Eye (tissue), 1 donor: ENCODE measurements around the gene KRT75.
A peak's percentile ranks its signal among the peaks of the same experiment; 100 is the strongest.
"Not testable (repeated sequence)": the region's sequence is repeated elsewhere in the genome, so short reads cannot be mapped to it uniquely, and the experiment has no call there.

ENCODE experiments used
- DNase-seq: peaks from one replicate; pipeline ENCODE4 v3.0.0-alpha.2; 2015

KRT75 gene

GRCh38 chr12:52434081-52434733 is at the start of gene KRT75:
TSS of gene KRT75 (minus strand) at chr12:52434371. CDS start at chr12:52434304, 67 bp downstream.
- DNase-seq: no peak

GRCh38 chr12:52480073-52480472 is 45.9 kb upstream of the KRT75 start:
- no peak for DNase-seq

- no peak for DNase-seq
Measured at GRCh38 chr12:52477651-52478050, 43.5 kb upstream of the KRT75 start.

GRCh38 chr12:52474212-52474611 is 40.0 kb upstream of the KRT75 start:
- DNase-seq: no peak

- no peak for DNase-seq
Measured at GRCh38 chr12:52473768-52474167, 39.6 kb upstream of the KRT75 start, which contains the start of gene KRT6C. TSS of gene KRT6C (minus strand) at chr12:52473805. CDS start at chr12:52473737, 68 bp downstream.

GRCh38 chr12:52469853-52470252 is 35.7 kb upstream of the KRT75 start:
- no peak for DNase-seq

GRCh38 chr12:52464897-52465296 is 30.7 kb upstream of the KRT75 start:
- no peak for DNase-seq

- DNase-seq: no peak
Measured at GRCh38 chr12:52461693-52462092, 27.5 kb upstream of the KRT75 start.

- no peak for DNase-seq
Measured at GRCh38 chr12:52458861-52459260, 24.7 kb upstream of the KRT75 start.

- DNase-seq: no peak
Measured at GRCh38 chr12:52455821-52456220, 21.6 kb upstream of the KRT75 start.

- DNase-seq: no peak
Measured at GRCh38 chr12:52454411-52455201, 20.4 kb upstream of the KRT75 start.

- DNase-seq: no peak
Measured at GRCh38 chr12:52452101-52452500, 17.9 kb upstream of the KRT75 start, which contains the start of gene KRT6B. TSS of gene KRT6B (minus strand) at chr12:52452146. CDS start at chr12:52452078, 68 bp downstream.

GRCh38 chr12:52448228-52448627 is 14.1 kb upstream of the KRT75 start:
- no peak for DNase-seq

- DNase-seq: not testable (repeated sequence)
Measured at GRCh38 chr12:52447196-52447595, 13.0 kb upstream of the KRT75 start.

GRCh38 chr12:52446367-52447045 is 12.3 kb upstream of the KRT75 start:
- DNase-seq: no peak

GRCh38 chr12:52445876-52446275 is 11.7 kb upstream of the KRT75 start:
- DNase-seq: no peak

GRCh38 chr12:52444647-52445595 is 10.8 kb upstream of the KRT75 start:
- DNase-seq: no peak

GRCh38 chr12:52443966-52444365 is 9.8 kb upstream of the KRT75 start:
- DNase-seq: no peak

- peak; percentile 18 for DNase-seq
Measured at GRCh38 chr12:52442600-52443061, 8.5 kb upstream of the KRT75 start.

GRCh38 chr12:52441320-52441911 is 7.2 kb upstream of the KRT75 start:
- DNase-seq: peak; percentile 26

GRCh38 chr12:52440821-52441319 is 6.7 kb upstream of the KRT75 start:
- no peak for DNase-seq

GRCh38 chr12:52439845-52440244 is 5.7 kb upstream of the KRT75 start:
- DNase-seq: no peak
